Stimulated activated CD8-positive, alpha-beta memory T cell treated with anti-CD3 and anti-CD28 coated beads, Interleukin-15, amount 100 ng/mL, for 24 hours (primary cell): Measurements from ENCODE around the gene DGKB.

ENCODE experiments used
- DNase-seq: peaks from one replicate; pipeline ENCODE4 v3.0.0-alpha.2; 2020; ENCODE audit warnings: low read depth

Gene DGKB

DNA sequence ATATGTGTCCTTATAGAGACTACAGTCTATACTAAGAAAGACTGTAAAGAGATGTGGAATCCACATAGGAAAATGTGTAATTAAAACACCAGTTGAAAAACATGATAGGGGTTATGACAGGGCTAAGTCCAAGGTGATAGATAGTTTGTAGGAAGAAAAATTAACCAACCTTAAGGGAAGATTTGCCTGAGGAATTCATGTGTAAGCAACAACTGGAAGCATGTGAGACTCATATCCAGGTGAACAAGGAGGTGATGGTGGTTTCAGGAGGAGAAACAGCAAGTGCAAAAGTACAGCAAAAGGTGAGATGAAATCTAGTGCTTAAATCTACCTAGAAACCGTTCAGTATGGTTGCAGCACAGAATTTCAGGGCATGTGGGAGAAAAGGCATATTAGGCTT, 696.4 kb downstream of the DGKB start:
- no peak for DNase-seq

GRCh38 chr7:14201353-14201752, 701.2 kb downstream of the DGKB start:
- DNase-seq, result no peak

- DNase-seq, result no peak
These were observed 703.2 kb downstream of the DGKB start for GRCh38 chr7:14199336-14199735.

- no peak for DNase-seq
These were observed 705.3 kb downstream of the DGKB start for GRCh38 chr7:14197280-14197679.

GRCh38 chr7:14196555-14196954, 706.0 kb downstream of the DGKB start:
- DNase-seq, result no peak

- no peak for DNase-seq
These were observed 706.7 kb downstream of the DGKB start for GRCh38 chr7:14195871-14196270.

GRCh38 chr7:14195079-14195478, 707.5 kb downstream of the DGKB start:
- no peak for DNase-seq

GRCh38 chr7:14191686-14192098, 710.9 kb downstream of the DGKB start:
- DNase-seq, result no peak

DNA sequence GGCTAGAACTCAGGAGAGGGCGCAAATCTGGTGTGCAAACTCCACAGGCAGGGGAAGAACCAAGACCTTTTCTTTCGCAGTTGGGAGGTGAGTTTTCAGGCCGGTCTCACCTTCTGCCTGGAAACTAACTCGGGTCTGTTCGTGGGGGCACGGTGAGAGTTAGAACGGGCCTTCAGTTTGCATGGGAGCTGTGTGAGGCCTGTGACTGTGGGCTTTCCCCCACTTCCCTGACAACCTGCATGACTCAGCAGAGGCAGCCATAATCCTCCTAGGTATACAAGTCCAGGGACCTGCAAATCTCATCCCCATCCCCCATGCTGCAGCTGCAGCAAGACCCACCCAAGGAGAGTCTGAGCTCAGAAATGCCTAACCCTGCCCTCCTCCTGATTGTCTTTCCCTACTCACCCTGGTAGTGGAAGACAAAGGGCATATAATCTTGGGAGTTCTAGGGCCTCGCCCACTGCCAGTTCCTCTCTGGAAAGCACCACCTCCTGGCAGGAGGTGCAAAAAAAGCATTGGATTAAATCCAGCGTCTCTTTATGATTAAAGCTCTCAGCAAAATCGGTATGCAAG, 718.2 kb downstream of the DGKB start:
- no peak for DNase-seq

DNA sequence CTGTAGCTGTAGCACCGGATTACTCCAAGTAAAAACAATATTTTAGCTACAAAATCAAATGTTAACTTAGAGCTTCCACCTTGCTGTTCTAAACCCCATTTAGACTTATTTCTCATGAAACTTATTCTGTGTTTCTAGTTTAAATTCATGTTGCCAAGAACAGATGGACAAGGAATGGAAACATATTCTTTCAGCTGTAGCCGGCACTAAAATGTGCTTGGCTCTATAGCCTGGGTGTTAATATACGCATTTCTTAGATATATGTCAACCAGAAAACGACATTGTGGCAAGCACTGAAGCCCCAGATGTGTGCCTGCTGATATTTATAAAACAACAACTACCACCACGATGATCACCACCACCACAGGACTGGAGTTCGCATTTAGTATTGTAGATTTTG, 722.8 kb downstream of the DGKB start:
- no peak for DNase-seq

- no peak for DNase-seq
These were observed 724.7 kb downstream of the DGKB start for GRCh38 chr7:14177876-14178275.

- no peak for DNase-seq
These were observed 731.7 kb downstream of the DGKB start for GRCh38 chr7:14170872-14171271.

DNA sequence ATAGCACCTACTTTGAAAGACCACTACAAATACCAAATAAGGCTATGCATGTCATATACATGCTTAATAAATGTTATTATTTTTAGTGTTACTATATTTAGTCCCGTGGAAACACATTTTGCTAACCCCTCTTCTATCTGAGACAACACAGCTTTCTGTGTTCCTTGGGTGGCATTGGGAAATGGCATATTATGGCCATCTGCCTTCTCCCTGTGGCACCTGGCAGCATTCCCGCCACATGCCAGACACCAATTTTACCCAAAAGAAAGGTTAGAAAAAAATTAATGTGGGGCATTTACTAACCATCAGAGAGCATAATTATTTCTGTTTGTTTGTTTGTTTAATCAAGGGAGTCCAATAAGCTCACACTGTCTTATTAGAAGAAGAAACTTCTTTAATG, 744.4 kb downstream of the DGKB start:
- no peak for DNase-seq

- DNase-seq, result no peak
These were observed 746.1 kb downstream of the DGKB start for GRCh38 chr7:14156436-14156835.

GRCh38 chr7:14148974-14149373, 753.6 kb downstream of the DGKB start:
- no peak for DNase-seq

DNA sequence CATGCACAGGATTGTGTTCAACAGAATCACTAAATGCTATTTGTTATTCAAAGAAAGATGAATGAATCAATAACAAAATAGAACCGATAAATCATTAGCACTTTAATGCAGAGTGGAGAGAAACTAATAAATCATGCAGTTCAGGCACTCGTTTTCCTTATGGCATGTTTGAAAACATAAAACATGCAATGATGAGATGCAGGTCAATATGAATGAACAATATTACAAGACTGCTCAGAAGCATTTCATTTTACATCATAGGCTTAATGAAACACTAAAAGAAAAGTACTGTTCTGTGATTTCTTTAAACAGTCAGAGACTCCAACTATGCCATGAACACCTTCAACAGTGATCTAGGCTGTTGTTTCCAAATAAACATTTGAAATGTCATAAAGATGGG, 755.0 kb downstream of the DGKB start:
- no peak for DNase-seq

DNA sequence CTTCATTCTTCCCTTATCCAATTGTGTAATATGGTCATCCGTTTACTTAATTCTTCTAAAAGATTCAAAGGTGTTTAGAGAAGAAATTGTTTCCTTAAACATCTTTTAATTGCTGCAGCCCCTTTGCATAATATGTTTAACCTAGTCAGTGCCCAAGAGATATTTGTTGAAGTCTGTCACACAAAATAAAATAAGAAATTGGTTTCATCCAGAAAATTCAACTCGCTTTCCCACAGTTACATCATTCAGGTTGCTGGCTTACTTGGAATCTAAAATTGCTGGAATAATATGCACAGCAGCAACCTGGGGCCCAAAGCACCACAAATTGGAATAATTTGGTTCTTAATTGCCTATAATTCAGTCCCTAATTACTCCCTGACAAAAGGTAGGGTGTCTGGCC, 758.0 kb downstream of the DGKB start:
- DNase-seq, result no peak

DNA sequence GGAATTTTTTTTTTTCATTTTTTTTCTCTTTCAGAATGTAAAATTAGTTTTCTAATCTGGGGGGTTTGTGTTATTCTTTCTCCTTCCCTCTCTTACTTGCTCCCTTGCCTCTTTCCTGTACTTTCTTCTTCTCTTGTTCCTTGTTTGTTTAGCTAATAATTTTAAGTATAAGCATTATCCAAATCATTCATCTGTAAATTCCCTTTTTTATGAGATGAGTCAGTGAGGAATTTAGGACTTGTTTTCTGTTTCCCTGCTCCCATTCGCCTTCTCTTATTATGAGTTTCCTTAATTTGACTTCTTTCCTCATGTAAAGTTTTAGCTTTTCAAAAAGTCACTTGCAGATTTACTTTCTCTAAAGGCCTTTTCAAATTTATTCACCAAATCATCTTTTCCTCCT, 758.4 kb downstream of the DGKB start:
- DNase-seq, result no peak

DNA sequence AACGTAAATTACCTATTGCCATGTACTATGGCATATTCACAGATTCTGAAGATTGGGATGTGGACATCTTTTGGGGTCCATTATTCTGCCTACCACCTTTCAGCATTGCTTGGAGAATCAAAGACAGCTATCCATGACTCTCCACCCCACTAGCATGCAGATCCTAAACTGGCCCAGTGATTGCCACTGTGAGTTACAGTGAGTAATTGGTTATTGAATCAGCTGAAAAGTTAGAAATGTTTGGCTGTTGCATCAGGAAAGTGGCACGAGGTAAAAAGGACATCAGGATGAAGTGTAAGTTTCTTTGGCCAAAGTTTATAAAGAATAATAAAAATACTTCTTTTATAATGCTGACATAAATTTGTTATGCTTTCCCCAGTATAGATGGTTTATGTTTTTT, 764.9 kb downstream of the DGKB start:
- DNase-seq, result no peak

- DNase-seq, result no peak
These were observed 768.8 kb downstream of the DGKB start for GRCh38 chr7:14133752-14134151.

DNA sequence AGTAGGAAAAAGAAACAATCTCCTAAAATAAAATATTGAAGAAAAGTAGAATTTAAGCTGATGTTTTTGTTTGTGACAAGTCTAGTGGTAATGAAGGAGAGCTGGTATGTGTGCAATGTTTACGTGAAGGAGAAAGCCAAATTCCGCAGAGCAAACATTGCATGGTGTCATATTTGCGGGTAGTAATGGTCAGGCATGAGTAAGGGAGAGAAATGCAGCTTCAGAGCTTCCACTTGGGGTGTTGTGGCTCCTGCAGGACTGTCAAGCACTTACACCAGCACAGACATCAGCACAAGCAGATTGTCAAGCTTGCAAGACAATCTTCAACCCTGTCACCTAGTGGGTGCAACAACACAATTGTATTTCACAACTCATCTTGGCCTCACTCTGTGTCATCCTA, 776.6 kb downstream of the DGKB start:
- DNase-seq, result no peak

DNA sequence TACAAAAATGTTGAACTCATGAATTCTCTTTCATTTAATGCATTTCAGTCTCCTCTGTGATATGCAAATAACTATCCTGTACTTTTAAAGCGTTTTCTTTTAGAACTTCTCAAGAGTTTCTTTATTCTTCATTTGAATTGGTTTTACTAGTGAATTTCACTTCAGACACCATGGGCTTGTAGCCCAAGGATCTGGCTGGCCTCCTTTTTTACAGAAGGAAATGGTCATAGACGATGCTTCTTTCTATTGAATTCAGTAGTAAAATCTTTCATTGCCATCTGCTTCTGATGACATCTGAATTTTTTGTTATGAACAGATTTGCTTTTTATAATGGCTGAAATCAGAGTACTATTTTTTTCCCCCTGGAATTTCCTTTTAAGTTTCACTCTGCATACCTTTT, 777.8 kb downstream of the DGKB start:
- no peak for DNase-seq

DNA sequence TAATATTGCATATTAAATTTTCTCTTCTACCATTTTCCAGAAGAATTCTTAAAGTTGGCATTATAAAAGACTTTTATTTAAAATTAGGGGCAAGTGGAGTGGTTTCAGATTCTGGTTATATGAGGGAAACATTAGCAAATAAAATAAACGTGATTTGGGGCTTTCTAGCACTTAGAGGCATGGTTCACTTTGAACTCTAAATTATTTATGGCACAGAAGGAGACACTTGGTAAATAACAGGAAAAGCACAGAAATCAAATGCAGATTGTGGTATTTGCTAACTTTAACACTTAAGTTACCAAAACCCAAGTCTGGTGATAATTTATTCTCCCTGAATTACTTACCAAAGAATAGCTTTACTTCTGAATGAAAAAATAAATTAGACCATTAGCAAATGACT, 778.6 kb downstream of the DGKB start:
- DNase-seq, result no peak

DNA sequence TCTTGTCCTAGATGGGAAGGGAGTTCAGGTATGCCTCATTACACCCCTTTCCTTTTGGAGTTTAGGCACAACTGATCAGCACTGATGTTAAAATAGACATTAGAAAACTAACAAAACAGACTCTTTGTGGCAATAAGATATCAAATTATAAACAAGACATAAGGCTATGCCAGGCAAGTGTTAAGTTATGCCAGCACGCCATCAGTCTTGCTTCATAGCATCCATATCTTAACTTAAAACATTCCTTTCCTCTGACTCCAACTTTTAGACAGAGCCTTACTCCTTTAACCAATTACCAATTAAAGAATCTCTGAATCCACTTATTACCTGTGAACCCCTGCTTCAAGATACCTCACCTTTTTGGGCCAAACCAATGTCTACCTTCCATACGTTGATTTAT, 786.9 kb downstream of the DGKB start:
- no peak for DNase-seq

- DNase-seq, result no peak
These were observed 797.7 kb downstream of the DGKB start for GRCh38 chr7:14104861-14105260.
